SK-N-SH (cell line): ENCODE data around the gene DLG1. TPM values are rescaled to one million over a fixed set of nuclear protein-coding genes. Genes with fewer than 3 reads are reported as not detected.

Experiments
- CTCF ChIA-PET: fragments of 300-600, 350-600 bp; formaldehyde crosslinking; extraction: SDS; loops from one replicate; lab custom pipeline; 2021; lab: Yijun Ruan, JAX
- POLR2A ChIA-PET: fragments of 350-600 bp; sonication (Branson Sonifier 250); formaldehyde crosslinking; extraction: SDS; loops from one replicate; lab custom pipeline; 2020; ENCODE audit warnings: antibody characterized with exemption, inconsistent platforms; lab: Yijun Ruan, JAX
- DNase-seq: peaks from one replicate; pipeline ENCODE4 v3.0.0; 2012
- H2AFZ ChIP-seq: fragments of 200-600 bp; sonication (generic); 2 replicates; pipeline ENCODE4 v1.8.1; 2016; ENCODE audit warnings: antibody characterized with exemption, mild to moderate bottlenecking, low read depth
- H3F3A ChIP-seq: fragments of 200-600 bp; sonication (generic); replicated peaks from 2 replicates; pipeline ENCODE3; 2016; ENCODE audit warnings: antibody characterized with exemption, mild to moderate bottlenecking; ENCODE audit not compliant: insufficient read depth
- H3K27ac ChIP-seq, 2 experiments: fragments of 200-500 bp in 1 of 2; fragments of 200-600 bp in 1 of 2; sonication (Bioruptor generic) in 1 of 2; sonication (generic), shearing (Covaris generic) in 1 of 2; 2 replicates each; pipeline versions ENCODE4 v1.5.1 to v1.6.1; 2014 to 2016; ENCODE audit warnings: low read depth in 2 of 2, inconsistent platforms in 1 of 2, low read length in 1 of 2, mild to moderate bottlenecking in 1 of 2, mixed read lengths in 1 of 2
- H3K27me3 ChIP-seq: fragments of 200-600 bp; sonication (generic), shearing (Covaris generic); 2 replicates; pipeline ENCODE4 v1.6.1; 2016; ENCODE audit warnings: mixed run types; ENCODE audit not compliant: insufficient read depth
- H3K36me3 ChIP-seq, 2 experiments: fragments of 200-500 bp in 1 of 2; fragments of 200-600 bp in 1 of 2; sonication (Bioruptor generic) in 1 of 2; sonication (generic) in 1 of 2; replicated peaks in 1 of 2; 2 replicates each; pipeline versions ENCODE3 to v1.5.1; 2014 to 2016; ENCODE audit warnings: low read length in 1 of 2, mild to moderate bottlenecking in 1 of 2; ENCODE audit not compliant: insufficient read depth in 2 of 2, control insufficient read depth in 1 of 2
- H3K4me1 ChIP-seq, 2 experiments: fragments of 200-500 bp in 1 of 2; fragments of 200-600 bp in 1 of 2; sonication (Bioruptor generic) in 1 of 2; sonication (generic), shearing (Covaris generic) in 1 of 2; 2 replicates each; pipeline versions ENCODE4 v1.5.1 to v1.6.1; 2014 to 2016; ENCODE audit warnings: low read depth in 1 of 2, low read length in 1 of 2, mixed run types in 1 of 2; ENCODE audit not compliant: insufficient read depth in 2 of 2, control insufficient read depth in 1 of 2
- H3K4me2 ChIP-seq: fragments of 200-600 bp; sonication (generic), shearing (Covaris generic); 2 replicates; pipeline ENCODE4 v1.6.1; 2017; ENCODE audit warnings: mixed run types
- H3K4me3 ChIP-seq, 2 experiments: fragments of 200-500 bp in 1 of 2; fragments of 200-600 bp in 1 of 2; sonication (Bioruptor generic) in 1 of 2; sonication (generic), shearing (Covaris generic) in 1 of 2; 2 replicates each; pipeline versions ENCODE4 v1.5.1 to v1.8.1; 2014 to 2016; ENCODE audit warnings: low read depth in 2 of 2, inconsistent platforms in 1 of 2, low read length in 1 of 2, mild to moderate bottlenecking in 1 of 2, mixed read lengths in 1 of 2, moderate library complexity in 1 of 2
- H3K79me2 ChIP-seq: fragments of 200-600 bp; sonication (generic); 2 replicates; pipeline ENCODE4 v1.8.1; 2017; ENCODE audit warnings: mild to moderate bottlenecking; ENCODE audit not compliant: insufficient read depth
- H3K9ac ChIP-seq: fragments of 200-600 bp; sonication (generic); 2 replicates; pipeline ENCODE4 v1.6.1; 2017; ENCODE audit warnings: mixed run types
- H3K9me2 ChIP-seq: fragments of 200-600 bp; sonication (generic); 2 replicates; pipeline ENCODE4 v1.6.1; 2017; ENCODE audit warnings: mixed run types
- H3K9me3 ChIP-seq: fragments of 200-600 bp; sonication (generic); 2 replicates; pipeline ENCODE4 v1.6.1; 2017; ENCODE audit warnings: mixed run types, mild to moderate bottlenecking, moderate library complexity
- H4K20me1 ChIP-seq: fragments of 200-600 bp; sonication (generic); 2 replicates; pipeline ENCODE4 v1.6.1; 2017; ENCODE audit warnings: mild to moderate bottlenecking, mixed run types; ENCODE audit not compliant: insufficient read depth
- CHD2 ChIP-seq: fragments of 150-350 bp; IDR thresholded peaks from 2 replicates; pipeline ENCODE4 v1.6.1; 2018; ENCODE audit warnings: low read length; ENCODE audit not compliant: partially characterized antibody
- ELF1 ChIP-seq: IDR thresholded peaks from 2 replicates; pipeline ENCODE4 v1.4.0; 2012
- FOSL2 ChIP-seq: IDR thresholded peaks from 2 replicates; pipeline ENCODE4 v1.4.0; 2012; ENCODE audit warnings: low read depth, mild to moderate bottlenecking, moderate library complexity, borderline replicate concordance
- FOXM1 ChIP-seq: IDR thresholded peaks from 2 replicates; pipeline ENCODE4 v1.4.0; 2012; ENCODE audit warnings: low read depth, mild to moderate bottlenecking
- GABPA ChIP-seq: IDR thresholded peaks from 2 replicates; pipeline ENCODE4 v1.4.0; 2012; ENCODE audit warnings: low read depth, mild to moderate bottlenecking
- MXI1 ChIP-seq: IDR thresholded peaks from 2 replicates; pipeline ENCODE4 v1.6.1; 2012; ENCODE audit warnings: mild to moderate bottlenecking, low read depth, low read length, improper control_type of control experiment
- RCOR1 ChIP-seq: fragments of 150-350 bp; IDR thresholded peaks from 2 replicates; pipeline ENCODE4 v1.6.1; 2017; ENCODE audit warnings: antibody characterized with exemption, low read length
- RFX5 ChIP-seq: IDR thresholded peaks from 2 replicates; pipeline ENCODE4 v1.6.1; 2012; ENCODE audit warnings: mild to moderate bottlenecking, improper control_type of control experiment, low read length
- SIN3A ChIP-seq: IDR thresholded peaks from 2 replicates; pipeline ENCODE4 v1.6.1; 2012; ENCODE audit warnings: low read depth, mild to moderate bottlenecking, low read length, moderate library complexity, borderline replicate concordance
- TAF1 ChIP-seq: IDR thresholded peaks from 2 replicates; pipeline ENCODE4 v1.6.1; 2012; ENCODE audit warnings: low read depth, mild to moderate bottlenecking, low read length, moderate library complexity, borderline replicate concordance
- TCF12 ChIP-seq: IDR thresholded peaks from 2 replicates; pipeline ENCODE4 v1.4.0; 2012
- YY1 ChIP-seq: IDR thresholded peaks from 2 replicates; pipeline ENCODE4 v1.4.0; 2012; ENCODE audit warnings: low read depth, mild to moderate bottlenecking
- WGBS: methylation state at CpG from one replicate; pipeline ENCODE4 v1.1.6; 2017; ENCODE audit warnings: low lambda C conversion rate; 5-methylcytosine and 5-hydroxymethylcytosine counted together
- polyA plus RNA-seq, 3 experiments: library from polyadenylated mRNA; depleted of rRNA; stranded (reverse); fragments of >200 nt; gene quantifications; 2 replicates each; pipeline ENCODE4 v1.2.3, GENCODE V29; 2012
- TF ChIP-seq, protein P1 (sequence below): fragments of 150-350 bp; IDR thresholded peaks from 2 replicates; pipeline ENCODE4 v1.6.1; 2016; ENCODE audit warnings: mild to moderate bottlenecking, low read depth, low read length
- TF ChIP-seq, protein P2 (sequence below): IDR thresholded peaks from 2 replicates; pipeline ENCODE4 v1.4.0; 2012; ENCODE audit warnings: low read depth
- TF ChIP-seq, protein P3 (sequence below): fragments of 150-350 bp; IDR thresholded peaks from 2 replicates; pipeline ENCODE4 v1.6.1; 2017; ENCODE audit warnings: antibody characterized with exemption, low read length, low read depth, borderline replicate concordance

The DLG1 gene
- polyA plus RNA-seq, 1 of the 3 experiments (the other 2 are of a cell fraction), result 16.5 TPM

DNA sequence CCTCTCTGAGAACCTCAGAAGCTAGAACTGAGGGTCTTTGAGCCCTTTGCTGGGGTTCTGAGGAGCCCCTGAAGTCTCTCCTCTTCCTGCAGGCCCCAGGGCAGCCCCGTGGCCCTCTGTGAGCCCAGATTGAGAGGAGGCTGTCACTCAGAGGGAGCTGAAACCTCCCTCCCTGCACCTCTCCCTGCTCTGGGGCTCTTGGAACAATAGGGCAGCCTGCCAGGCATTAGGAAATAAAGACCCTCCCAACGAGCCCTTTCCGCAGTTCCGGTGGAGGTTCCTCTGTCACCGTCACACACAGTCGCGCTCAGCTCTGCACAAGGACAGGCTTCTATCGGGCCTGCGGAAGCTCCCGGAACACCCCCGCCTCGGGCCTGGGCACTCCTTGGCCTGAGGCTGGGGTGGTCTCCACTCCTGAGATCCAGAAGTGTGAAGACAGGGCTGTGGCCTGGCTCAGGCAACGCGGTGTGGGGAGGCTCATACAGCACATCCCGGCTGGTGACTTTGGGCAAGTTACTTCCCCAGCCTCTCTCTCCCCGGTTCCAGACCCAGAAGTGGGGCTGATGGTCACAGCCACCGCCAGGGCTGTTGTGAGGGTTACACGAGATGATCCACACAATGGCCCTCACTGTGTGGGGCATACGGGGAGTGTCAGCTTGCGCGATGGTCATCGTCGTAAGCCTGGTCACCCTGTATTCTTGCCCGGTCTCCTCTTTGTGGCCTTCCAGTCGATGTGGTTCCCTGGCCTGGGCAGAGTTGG lies 286.5 kb downstream of the DLG1 start:
- no peak for DNase-seq
- no peaks in the 10 kb centered on the region for H4K20me1 ChIP-seq
- H3K9me3 ChIP-seq, result no peaks in the 10 kb centered on the region
- POLR2A ChIA-PET, result no interaction called here
- CTCF ChIA-PET, result interaction anchor here (0.6 to 11.0 kb wide), 7 partner anchors 9 to 175 kb away, joined by 3 to 81 read pairs (median 3); partner anchors contain the start of gene MELTF
- no peaks in the 10 kb centered on the region for H3K79me2 ChIP-seq
- no peak overlapping the region for H3K27ac ChIP-seq
- no peaks in the 10 kb centered on the region for H3F3A ChIP-seq
- no peak overlapping the region for H3K4me2 ChIP-seq
- H3K4me3 ChIP-seq, result no peak overlapping the region
- peaks cover 0 to 14% of the 10 kb centered on the region in 2 experiments; a peak in 1 of 4 replicates for H3K4me1 ChIP-seq
- no peak overlapping the region for H2AFZ ChIP-seq
- no peak for TF ChIP-seq FOXM1
- no peaks in the 10 kb centered on the region for H3K27me3 ChIP-seq
- H3K9me2 ChIP-seq, result no peaks in the 10 kb centered on the region
- H3K9ac ChIP-seq, result no peak overlapping the region
- no peaks in the 10 kb centered on the region for H3K36me3 ChIP-seq
- 92% methylated on average over 15 of the region's 25 CpGs for WGBS

DNA sequence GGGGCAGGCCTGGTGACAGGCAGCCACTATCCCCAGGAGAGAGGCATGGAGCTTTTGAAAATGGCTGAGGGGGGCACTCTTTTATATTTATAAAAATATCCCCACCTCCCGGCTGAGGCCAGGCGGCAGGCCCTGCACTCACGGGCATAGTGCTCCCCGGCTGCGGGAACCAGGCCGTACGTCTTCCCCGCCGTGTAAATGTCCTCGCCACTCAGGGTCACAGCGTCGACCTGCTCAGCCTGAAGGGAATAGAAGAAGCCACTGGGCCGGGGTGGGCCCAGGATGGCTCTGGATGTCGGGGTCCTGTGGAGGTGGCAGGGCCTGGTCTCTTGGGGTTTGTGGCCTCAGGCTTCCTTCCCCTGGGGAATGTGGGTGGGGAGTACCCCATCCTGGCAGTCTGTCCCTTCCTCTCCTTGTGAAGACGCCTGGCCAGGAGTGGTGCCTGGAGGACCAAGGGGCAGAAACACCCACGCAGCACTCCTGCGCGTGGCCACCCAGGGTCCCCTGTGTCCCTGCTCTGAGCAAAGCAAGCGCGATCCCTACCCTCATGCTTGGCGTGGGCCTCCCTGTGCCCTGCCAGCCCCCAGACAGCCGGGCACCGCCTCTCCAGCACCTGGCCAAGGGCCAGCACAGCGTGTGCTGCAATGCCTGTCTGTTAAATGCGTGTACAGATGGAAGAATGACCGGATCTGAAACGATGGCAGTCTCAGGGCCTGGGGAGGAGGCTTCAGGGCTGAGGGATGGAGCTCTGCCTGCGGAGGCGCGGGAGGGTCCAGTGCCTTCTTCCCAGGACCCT lies 287.7 kb downstream of the DLG1 start:
- Histone ChIP-seq H3K9ac (no peak overlapping the region), H4K20me1 (no peaks in the 10 kb centered on the region), H3K4me1 (peaks cover 0 to 14% of the 10 kb centered on the region in 2 experiments; a peak in 1 of 4 replicates), H3K36me3 (no peaks in the 10 kb centered on the region), H3F3A (no peaks in the 10 kb centered on the region), H3K27ac (no peak overlapping the region; a peak in 1 of 4 replicates), H3K4me2 (no peak overlapping the region), H3K9me2 (no peaks in the 10 kb centered on the region), H3K4me3 (no peak overlapping the region), H3K9me3 (no peaks in the 10 kb centered on the region), H3K27me3 (no peaks in the 10 kb centered on the region), H3K79me2 (no peaks in the 10 kb centered on the region), H2AFZ (no peak overlapping the region)
- CTCF ChIA-PET, result interaction anchor here (1.0 to 9.1 kb wide), 6 partner anchors 7 to 176 kb away, joined by 3 to 79 read pairs (median 6); partner anchors contain the start of gene MELTF
- TF ChIP-seq, protein P1, sequence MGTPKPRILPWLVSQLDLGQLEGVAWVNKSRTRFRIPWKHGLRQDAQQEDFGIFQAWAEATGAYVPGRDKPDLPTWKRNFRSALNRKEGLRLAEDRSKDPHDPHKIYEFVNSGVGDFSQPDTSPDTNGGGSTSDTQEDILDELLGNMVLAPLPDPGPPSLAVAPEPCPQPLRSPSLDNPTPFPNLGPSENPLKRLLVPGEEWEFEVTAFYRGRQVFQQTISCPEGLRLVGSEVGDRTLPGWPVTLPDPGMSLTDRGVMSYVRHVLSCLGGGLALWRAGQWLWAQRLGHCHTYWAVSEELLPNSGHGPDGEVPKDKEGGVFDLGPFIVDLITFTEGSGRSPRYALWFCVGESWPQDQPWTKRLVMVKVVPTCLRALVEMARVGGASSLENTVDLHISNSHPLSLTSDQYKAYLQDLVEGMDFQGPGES, result no peak
- TF ChIP-seq RFX5 (no peak), MXI1 (peak; percentile 71; the same call in 1 of the 2 replicates), TAF1 (no peak), RCOR1 (0 out of 2 replicates have a peak, but pooled peaks have one; percentile 50)
- 87% methylated on average over 18 of the region's 30 CpGs for WGBS
- POLR2A ChIA-PET, result no interaction called here
- peak; percentile 86 for DNase-seq

DNA sequence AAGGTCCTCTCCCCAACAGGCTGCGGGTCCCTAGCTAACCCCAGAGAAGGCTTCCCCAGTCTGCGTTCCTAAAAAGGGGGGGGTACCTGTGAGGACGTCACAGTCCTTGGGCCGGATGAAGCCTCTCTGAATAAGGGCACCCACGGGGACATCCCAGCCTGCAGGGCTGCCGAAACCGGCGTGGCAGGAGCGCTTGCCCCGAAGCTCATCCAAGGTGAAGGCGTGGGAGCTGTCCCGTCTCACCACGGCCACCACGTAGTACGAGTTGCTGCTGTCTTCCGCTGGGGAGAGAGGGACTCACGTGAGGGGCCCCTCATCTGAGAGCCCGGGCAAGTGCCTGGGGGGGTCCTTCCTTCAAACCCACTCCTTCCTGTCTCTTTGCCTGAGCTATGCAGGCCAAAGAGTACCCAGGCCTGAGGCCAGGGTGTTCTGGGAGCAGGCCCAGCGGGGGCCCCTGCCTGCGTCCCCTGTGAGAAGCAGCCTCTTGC lies 288.8 kb downstream of the DLG1 start:
- 96% methylated on average over 4 of the region's 20 CpGs for WGBS
- TF ChIP-seq TCF12 (no peak), SIN3A (no peak), FOXM1 (no peak), YY1 (no peak), GABPA (no peak), FOSL2 (no peak), ELF1 (no peak), CHD2 (no peak)
- TF ChIP-seq, protein P2, sequence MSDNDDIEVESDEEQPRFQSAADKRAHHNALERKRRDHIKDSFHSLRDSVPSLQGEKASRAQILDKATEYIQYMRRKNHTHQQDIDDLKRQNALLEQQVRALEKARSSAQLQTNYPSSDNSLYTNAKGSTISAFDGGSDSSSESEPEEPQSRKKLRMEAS, result no peak
- TF ChIP-seq, protein P3, sequence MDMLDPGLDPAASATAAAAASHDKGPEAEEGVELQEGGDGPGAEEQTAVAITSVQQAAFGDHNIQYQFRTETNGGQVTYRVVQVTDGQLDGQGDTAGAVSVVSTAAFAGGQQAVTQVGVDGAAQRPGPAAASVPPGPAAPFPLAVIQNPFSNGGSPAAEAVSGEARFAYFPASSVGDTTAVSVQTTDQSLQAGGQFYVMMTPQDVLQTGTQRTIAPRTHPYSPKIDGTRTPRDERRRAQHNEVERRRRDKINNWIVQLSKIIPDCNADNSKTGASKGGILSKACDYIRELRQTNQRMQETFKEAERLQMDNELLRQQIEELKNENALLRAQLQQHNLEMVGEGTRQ, result no peak

More for the DNA sequence above, 288.8 kb downstream of the DLG1 start:
- Histone ChIP-seq H3K27ac (no peak overlapping the region), H3K4me1 (peaks cover 0 to 14% of the 10 kb centered on the region in 2 experiments; a peak in 1 of 4 replicates), H3K4me3 (no peak overlapping the region), H3K36me3 (no peaks in the 10 kb centered on the region), H3K9ac (no peak overlapping the region), H3F3A (no peaks in the 10 kb centered on the region), H3K9me2 (no peaks in the 10 kb centered on the region), H3K9me3 (no peaks in the 10 kb centered on the region), H3K79me2 (no peaks in the 10 kb centered on the region), H3K27me3 (no peaks in the 10 kb centered on the region), H4K20me1 (no peaks in the 10 kb centered on the region), H2AFZ (no peak overlapping the region), H3K4me2 (no peak overlapping the region)
- POLR2A ChIA-PET, result no interaction called here
- CTCF ChIA-PET, result interaction anchor here (1.6 to 9.1 kb wide), 3 partner anchors 9 to 177 kb away, joined by 3 to 79 read pairs (median 13); partner anchors contain the start of gene MELTF
- DNase-seq, result no peak
